ENCODE results near the gene BCL6B. TPM values are rescaled to one million over a fixed set of nuclear protein-coding genes. Genes with fewer than 3 reads are reported as not detected.

Gene BCL6B
- total RNA-seq, 1 experiment from 2014 or later = 0.57 TPM

- no peak overlapping the region for H3K27ac ChIP-seq (ENCODE audit: low read depth, low read length)
- no peaks in the 10 kb centered on the region for H3K27me3 ChIP-seq (ENCODE audit: insufficient read depth, low read length)
- peaks cover 6 to 44% of the 10 kb centered on the region in 2 experiments; a peak in 3 of 4 replicates for H3K4me1 ChIP-seq (ENCODE audit: control insufficient read depth in 1 of 2, insufficient read depth in 2 of 2, low read length in 2 of 2)
- H3K9me2 ChIP-seq (ENCODE audit: insufficient read depth) = no peaks in the 10 kb centered on the region
- no peak overlapping the region for H2AFZ ChIP-seq (ENCODE audit: low read depth, low read length, poor library complexity, severe bottlenecking)
- H3K36me3 ChIP-seq (ENCODE audit: control insufficient read depth in 1 of 2, insufficient read depth in 2 of 2, low read length in 2 of 2) = no peaks in the 10 kb centered on the region
- no TSS peak for BruUV-seq (replicated peaks)
- ATAC-seq (no peak), DNase-seq (ENCODE audit: low read depth, low spot score) (no peak)
- H4K20me1 ChIP-seq (ENCODE audit: insufficient read depth) = no peaks in the 10 kb centered on the region
- H3K9me3 ChIP-seq (ENCODE audit: control insufficient read depth in 1 of 2, insufficient read depth in 1 of 2, low read depth in 1 of 2, low read length in 2 of 2) = no peaks in the 10 kb centered on the region
- RAD21 ChIA-PET (ENCODE audit: low non-redundant PET in 1 of 2, low total read pairs in 2 of 2, uncharacterized antibody in 2 of 2, unreplicated experiment in 2 of 2) = interaction anchor here in 1 of 2 experiments (1.6 kb wide), 1 partner anchor 178 kb away, joined by 4 read pairs; no protein-coding TSS in a partner anchor
- intact Hi-C loops (cut with micrococcal nuclease) = no loop called here
- POLR2A ChIA-PET = interaction anchor here (0.8 to 1.8 kb wide), 2 partner anchors 10 to 15 kb away, joined by 3 to 7 read pairs; partner anchors contain the start of gene SLC16A13
- H3K9ac ChIP-seq (ENCODE audit: low read length) = 0 out of 2 replicates have a peak overlapping the region, but pooled peaks have one; percentile 43
- peak overlapping the region; percentile 73 for H3K4me2 ChIP-seq (ENCODE audit: low read length)
- no peak for TF ChIP-seq SRF (IDR thresholded peaks at IDR 0.05; ENCODE audit: low read depth)
- no peak for TF ChIP-seq CBX3 (IDR thresholded peaks at IDR 0.05; ENCODE audit: low read depth)
- TF ChIP-seq, protein P1, sequence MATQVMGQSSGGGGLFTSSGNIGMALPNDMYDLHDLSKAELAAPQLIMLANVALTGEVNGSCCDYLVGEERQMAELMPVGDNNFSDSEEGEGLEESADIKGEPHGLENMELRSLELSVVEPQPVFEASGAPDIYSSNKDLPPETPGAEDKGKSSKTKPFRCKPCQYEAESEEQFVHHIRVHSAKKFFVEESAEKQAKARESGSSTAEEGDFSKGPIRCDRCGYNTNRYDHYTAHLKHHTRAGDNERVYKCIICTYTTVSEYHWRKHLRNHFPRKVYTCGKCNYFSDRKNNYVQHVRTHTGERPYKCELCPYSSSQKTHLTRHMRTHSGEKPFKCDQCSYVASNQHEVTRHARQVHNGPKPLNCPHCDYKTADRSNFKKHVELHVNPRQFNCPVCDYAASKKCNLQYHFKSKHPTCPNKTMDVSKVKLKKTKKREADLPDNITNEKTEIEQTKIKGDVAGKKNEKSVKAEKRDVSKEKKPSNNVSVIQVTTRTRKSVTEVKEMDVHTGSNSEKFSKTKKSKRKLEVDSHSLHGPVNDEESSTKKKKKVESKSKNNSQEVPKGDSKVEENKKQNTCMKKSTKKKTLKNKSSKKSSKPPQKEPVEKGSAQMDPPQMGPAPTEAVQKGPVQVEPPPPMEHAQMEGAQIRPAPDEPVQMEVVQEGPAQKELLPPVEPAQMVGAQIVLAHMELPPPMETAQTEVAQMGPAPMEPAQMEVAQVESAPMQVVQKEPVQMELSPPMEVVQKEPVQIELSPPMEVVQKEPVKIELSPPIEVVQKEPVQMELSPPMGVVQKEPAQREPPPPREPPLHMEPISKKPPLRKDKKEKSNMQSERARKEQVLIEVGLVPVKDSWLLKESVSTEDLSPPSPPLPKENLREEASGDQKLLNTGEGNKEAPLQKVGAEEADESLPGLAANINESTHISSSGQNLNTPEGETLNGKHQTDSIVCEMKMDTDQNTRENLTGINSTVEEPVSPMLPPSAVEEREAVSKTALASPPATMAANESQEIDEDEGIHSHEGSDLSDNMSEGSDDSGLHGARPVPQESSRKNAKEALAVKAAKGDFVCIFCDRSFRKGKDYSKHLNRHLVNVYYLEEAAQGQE (IDR thresholded peaks at IDR 0.05; ENCODE audit: low read depth) = no peak
- no peak for TF ChIP-seq YY1 (IDR thresholded peaks at IDR 0.05; ENCODE audit: extremely low read depth, insufficient replicate concordance, low read depth, low read length)
- TF ChIP-seq, protein P2, sequence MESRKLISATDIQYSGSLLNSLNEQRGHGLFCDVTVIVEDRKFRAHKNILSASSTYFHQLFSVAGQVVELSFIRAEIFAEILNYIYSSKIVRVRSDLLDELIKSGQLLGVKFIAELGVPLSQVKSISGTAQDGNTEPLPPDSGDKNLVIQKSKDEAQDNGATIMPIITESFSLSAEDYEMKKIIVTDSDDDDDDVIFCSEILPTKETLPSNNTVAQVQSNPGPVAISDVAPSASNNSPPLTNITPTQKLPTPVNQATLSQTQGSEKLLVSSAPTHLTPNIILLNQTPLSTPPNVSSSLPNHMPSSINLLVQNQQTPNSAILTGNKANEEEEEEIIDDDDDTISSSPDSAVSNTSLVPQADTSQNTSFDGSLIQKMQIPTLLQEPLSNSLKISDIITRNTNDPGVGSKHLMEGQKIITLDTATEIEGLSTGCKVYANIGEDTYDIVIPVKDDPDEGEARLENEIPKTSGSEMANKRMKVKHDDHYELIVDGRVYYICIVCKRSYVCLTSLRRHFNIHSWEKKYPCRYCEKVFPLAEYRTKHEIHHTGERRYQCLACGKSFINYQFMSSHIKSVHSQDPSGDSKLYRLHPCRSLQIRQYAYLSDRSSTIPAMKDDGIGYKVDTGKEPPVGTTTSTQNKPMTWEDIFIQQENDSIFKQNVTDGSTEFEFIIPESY (IDR thresholded peaks at IDR 0.05; ENCODE audit: extremely low read depth, insufficient replicate concordance, low read length) = no peak
- no peak for TF ChIP-seq EZH2phosphoT487 (IDR thresholded peaks at IDR 0.05; ENCODE audit: borderline replicate concordance)
- TF ChIP-seq CTCF (IDR thresholded peaks at IDR 0.05 in 2 of 3, conservative IDR thresholded peaks at IDR 0.05 in 1 of 3; ENCODE audit: borderline replicate concordance in 1 of 3, insufficient read depth in 1 of 3, low read depth in 2 of 3, low read length in 2 of 3) = no peak
- TF ChIP-seq EZH2 (IDR thresholded peaks at IDR 0.05) = no peak
- no peak for TF ChIP-seq FOSL1 (IDR thresholded peaks at IDR 0.05; ENCODE audit: low read depth)
- TF ChIP-seq MAX (IDR thresholded peaks at IDR 0.05) = no peak
- TF ChIP-seq POLR2A (IDR thresholded peaks at IDR 0.05; ENCODE audit: borderline replicate concordance, extremely low read depth, insufficient read depth, insufficient read length) = no peak
- TF ChIP-seq, protein P3, sequence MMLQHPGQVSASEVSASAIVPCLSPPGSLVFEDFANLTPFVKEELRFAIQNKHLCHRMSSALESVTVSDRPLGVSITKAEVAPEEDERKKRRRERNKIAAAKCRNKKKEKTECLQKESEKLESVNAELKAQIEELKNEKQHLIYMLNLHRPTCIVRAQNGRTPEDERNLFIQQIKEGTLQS (IDR thresholded peaks at IDR 0.05) = no peak
- TF ChIP-seq TCF7L2 (IDR thresholded peaks at IDR 0.05; ENCODE audit: borderline replicate concordance, extremely low read depth, insufficient read depth, insufficient read length) = no peak
- TF ChIP-seq RAD21 (IDR thresholded peaks at IDR 0.05; ENCODE audit: low read depth) = no peak
- no peak for TF ChIP-seq JUND (IDR thresholded peaks at IDR 0.05)
- H3K79me2 ChIP-seq (ENCODE audit: insufficient read depth, low read length) = no peaks in the 10 kb centered on the region
- H3K4me3 ChIP-seq (replicated peaks in 1 of 2; ENCODE audit: low read depth in 1 of 2, low read length in 2 of 2) = no peak overlapping the region
- CTCF ChIA-PET = interaction anchor here (0.6 to 2.3 kb wide), 9 partner anchors 15 to 358 kb away, joined by 3 to 15 read pairs (median 4); partner anchors contain the start of gene SLC16A13
Observed at GRCh38 chr17:7020894-7021664, 1.8 kb upstream of the BCL6B start.
